IPS DF 6.9 (cell line): ENCODE data around the gene ANGEL1.

Source experiments
- DNase-seq: peaks from one replicate; pipeline ENCODE4 v3.0.0-alpha.2; 2013; ENCODE audit warnings: low read depth, low spot score
- H3K27ac ChIP-seq: one replicate; pipeline ENCODE4 v1.5.1; 2013; ENCODE audit warnings: low read length, control low read depth
- H3K27me3 ChIP-seq: 2 replicates; pipeline ENCODE4 v1.6.1; 2013; ENCODE audit warnings: mild to moderate bottlenecking, low read length; ENCODE audit not compliant: control insufficient read depth, insufficient read depth
- H3K36me3 ChIP-seq: 2 replicates; pipeline ENCODE4 v1.6.1; 2013; ENCODE audit warnings: low read length; ENCODE audit not compliant: control insufficient read depth, insufficient read depth
- H3K4me1 ChIP-seq: 2 replicates; pipeline ENCODE4 v1.6.1; 2013; ENCODE audit warnings: low read length; ENCODE audit not compliant: control insufficient read depth, insufficient read depth
- H3K4me3 ChIP-seq: 2 replicates; pipeline ENCODE4 v1.5.1; 2013; ENCODE audit warnings: mild to moderate bottlenecking, low read length
- H3K9me3 ChIP-seq: 2 replicates; pipeline ENCODE4 v1.6.1; 2013; ENCODE audit warnings: low read length, inconsistent platforms; ENCODE audit not compliant: control insufficient read depth, insufficient read depth
- WGBS: extraction: QIAGEN DNeasy Blood & Tissue Kit; methylation state at CpG from one replicate; pipeline ENCODE4 v1.1.7; 2013; ENCODE audit warnings: mixed read lengths, missing lambda C conversion rate; ENCODE audit not compliant: insufficient read length, insufficient coverage; 5-methylcytosine and 5-hydroxymethylcytosine counted together

Gene ANGEL1

GRCh38 chr14:76836029-76836630 lies 23.4 kb upstream of the ANGEL1 start:
- H3K9me3 ChIP-seq, result no peaks in the 10 kb centered on the region
- H3K4me3 ChIP-seq, result no peak overlapping the region
- no peaks in the 10 kb centered on the region for H3K36me3 ChIP-seq
- no peaks in the 10 kb centered on the region for H3K27me3 ChIP-seq
- H3K4me1 ChIP-seq, result no peaks in the 10 kb centered on the region
- no peak overlapping the region for H3K27ac ChIP-seq
- DNase-seq, result no peak
- no CpG with 5 or more reads among the region's 13 CpGs for WGBS

GRCh38 chr14:76834241-76834661 lies 21.6 kb upstream of the ANGEL1 start:
- Histone ChIP-seq H3K27ac (no peak overlapping the region), H3K4me1 (no peaks in the 10 kb centered on the region; the same call in 1 of the 2 replicates), H3K27me3 (no peaks in the 10 kb centered on the region), H3K36me3 (no peaks in the 10 kb centered on the region), H3K4me3 (no peak overlapping the region), H3K9me3 (no peaks in the 10 kb centered on the region)
- no peak for DNase-seq
- WGBS, result no CpG with 5 or more reads among the region's 7 CpGs

GRCh38 chr14:76833011-76833410 lies 20.3 kb upstream of the ANGEL1 start:
- no peak overlapping the region for H3K4me3 ChIP-seq
- WGBS, result no CpG with 5 or more reads among the region's 2 CpGs
- H3K9me3 ChIP-seq, result no peaks in the 10 kb centered on the region
- peaks cover 4% of the 10 kb centered on the region for H3K4me1 ChIP-seq
- H3K27me3 ChIP-seq, result no peaks in the 10 kb centered on the region
- H3K27ac ChIP-seq, result no peak overlapping the region
- no peaks in the 10 kb centered on the region for H3K36me3 ChIP-seq
- DNase-seq, result no peak

GRCh38 chr14:76832503-76832988 lies 19.9 kb upstream of the ANGEL1 start:
- no peak overlapping the region for H3K27ac ChIP-seq
- no peaks in the 10 kb centered on the region for H3K36me3 ChIP-seq
- no peak overlapping the region for H3K4me3 ChIP-seq
- WGBS, result no CpG with 5 or more reads among the region's 1 CpG
- no peak for DNase-seq
- no peaks in the 10 kb centered on the region for H3K9me3 ChIP-seq
- no peaks in the 10 kb centered on the region for H3K27me3 ChIP-seq
- peaks cover 4% of the 10 kb centered on the region for H3K4me1 ChIP-seq

- DNase-seq, result no peak
- Histone ChIP-seq H3K4me3 (no peak overlapping the region), H3K36me3 (no peaks in the 10 kb centered on the region), H3K27ac (no peak overlapping the region), H3K27me3 (no peaks in the 10 kb centered on the region), H3K9me3 (no peaks in the 10 kb centered on the region), H3K4me1 (peaks cover 4% of the 10 kb centered on the region)
- WGBS, result no CpG with 5 or more reads among the region's 4 CpGs
Measured at GRCh38 chr14:76830556-76830955, 17.9 kb upstream of the ANGEL1 start.

GRCh38 chr14:76829650-76830421 lies 17.2 kb upstream of the ANGEL1 start:
- H3K4me1 ChIP-seq, result peaks cover 4% of the 10 kb centered on the region
- H3K27ac ChIP-seq, result no peak overlapping the region
- WGBS, result no CpG with 5 or more reads among the region's 7 CpGs
- no peaks in the 10 kb centered on the region for H3K36me3 ChIP-seq
- no peaks in the 10 kb centered on the region for H3K27me3 ChIP-seq
- DNase-seq, result no peak
- H3K9me3 ChIP-seq, result no peaks in the 10 kb centered on the region
- no peak overlapping the region for H3K4me3 ChIP-seq

GRCh38 chr14:76829013-76829365 lies 16.3 kb upstream of the ANGEL1 start:
- no peaks in the 10 kb centered on the region for H3K36me3 ChIP-seq
- H3K4me3 ChIP-seq, result no peak overlapping the region
- WGBS, result no CpG with 5 or more reads among the region's 3 CpGs
- H3K9me3 ChIP-seq, result no peaks in the 10 kb centered on the region
- H3K4me1 ChIP-seq, result peaks cover 4% of the 10 kb centered on the region
- no peak overlapping the region for H3K27ac ChIP-seq
- H3K27me3 ChIP-seq, result no peaks in the 10 kb centered on the region
- no peak for DNase-seq

GRCh38 chr14:76828339-76829012 lies 15.8 kb upstream of the ANGEL1 start:
- Histone ChIP-seq H3K4me3 (no peak overlapping the region), H3K27me3 (no peaks in the 10 kb centered on the region), H3K9me3 (no peaks in the 10 kb centered on the region), H3K4me1 (peaks cover 4% of the 10 kb centered on the region), H3K36me3 (no peaks in the 10 kb centered on the region), H3K27ac (no peak overlapping the region)
- no peak for DNase-seq
- WGBS, result no CpG with 5 or more reads among the region's 17 CpGs

GRCh38 chr14:76827696-76828296 lies 15.1 kb upstream of the ANGEL1 start:
- no peaks in the 10 kb centered on the region for H3K27me3 ChIP-seq
- H3K4me1 ChIP-seq, result peaks cover 4% of the 10 kb centered on the region
- no CpG with 5 or more reads among the region's 9 CpGs for WGBS
- no peak for DNase-seq
- H3K9me3 ChIP-seq, result no peaks in the 10 kb centered on the region
- no peaks in the 10 kb centered on the region for H3K36me3 ChIP-seq
- H3K27ac ChIP-seq, result no peak overlapping the region
- H3K4me3 ChIP-seq, result no peak overlapping the region

- Histone ChIP-seq H3K4me3 (no peak within 1 kb of the TSS), H3K36me3 (no peaks in the 10 kb centered on the region)
- WGBS, result no CpG with 5 or more reads among the region's 2 CpGs
Measured at GRCh38 chr14:76826122-76826521, 13.4 kb upstream of the ANGEL1 start, which contains the start of gene LRRC74A. LRRC74A (plus strand) TSS chr14:76826408; CDS start chr14:76826698, 290 bp downstream.

More at GRCh38 chr14:76826122-76826521, 13.4 kb upstream of the ANGEL1 start, which contains the start of gene LRRC74A:
- Histone ChIP-seq H3K27ac (no peak within 1 kb of the TSS), H3K27me3 (no peaks in the 10 kb centered on the region), H3K4me1 (peaks cover 4% of the 10 kb centered on the region), H3K9me3 (no peaks in the 10 kb centered on the region; the same call in 1 of the 2 replicates)
- DNase-seq, result no peak
